ENCODE measurements around the gene RIC8A. TPM values are rescaled to one million over a fixed set of nuclear protein-coding genes. Genes with fewer than 3 reads are reported as not detected.
A peak's percentile ranks its signal among the peaks of the same experiment; 100 is the strongest.
"Not testable (repeated sequence)": the region's sequence is repeated elsewhere in the genome, so short reads cannot be mapped to it uniquely, and the experiment has no call there.

RIC8A gene
- polyA plus RNA-seq, 4 donors, result 73.5 to 97.6 (median 81.7) TPM

GRCh38 chr11:216081-216974, 8.8 kb downstream of the RIC8A start:
- no peak for DNase-seq (ENCODE audit: low read depth in 4 of 4, low spot score in 3 of 4)

- DNase-seq (ENCODE audit: low read depth in 4 of 4, low spot score in 3 of 4), result no peak
Observed at GRCh38 chr11:217704-218103, 10.2 kb downstream of the RIC8A start.

- DNase-seq (ENCODE audit: low read depth in 4 of 4, low spot score in 3 of 4), result no peak
Observed at GRCh38 chr11:218815-219593, 11.5 kb downstream of the RIC8A start.

- DNase-seq (ENCODE audit: low read depth in 4 of 4, low spot score in 3 of 4), result not testable (repeated sequence)
Observed at GRCh38 chr11:220641-221215, 13.2 kb downstream of the RIC8A start.

GRCh38 chr11:221539-221938, 14.0 kb downstream of the RIC8A start:
- DNase-seq (ENCODE audit: low read depth in 4 of 4, low spot score in 3 of 4), result no peak

GRCh38 chr11:221998-222789, 14.7 kb downstream of the RIC8A start:
- DNase-seq (ENCODE audit: low read depth in 4 of 4, low spot score in 3 of 4), result no peak

GRCh38 chr11:223026-223789, 15.7 kb downstream of the RIC8A start:
- DNase-seq (ENCODE audit: low read depth in 4 of 4, low spot score in 3 of 4), result no peak

- DNase-seq (ENCODE audit: low read depth in 4 of 4, low spot score in 3 of 4), result no peak
Observed at GRCh38 chr11:223884-224283, 16.4 kb downstream of the RIC8A start.

- no peak for DNase-seq (ENCODE audit: low read depth in 4 of 4, low spot score in 3 of 4)
Observed at GRCh38 chr11:224424-224823, 16.9 kb downstream of the RIC8A start.

GRCh38 chr11:225734-226453, 18.4 kb downstream of the RIC8A start:
- DNase-seq (ENCODE audit: low read depth in 4 of 4, low spot score in 3 of 4), result no peak

GRCh38 chr11:227824-228379, 20.4 kb downstream of the RIC8A start:
- no peak for DNase-seq (ENCODE audit: low read depth in 4 of 4, low spot score in 3 of 4)

GRCh38 chr11:230431-230830, 22.9 kb downstream of the RIC8A start:
- DNase-seq (ENCODE audit: low read depth in 4 of 4, low spot score in 3 of 4), result no peak

- no peak for DNase-seq (ENCODE audit: low read depth in 4 of 4, low spot score in 3 of 4)
Observed at GRCh38 chr11:232783-233565, 25.5 kb downstream of the RIC8A start.

- DNase-seq (ENCODE audit: low read depth in 4 of 4, low spot score in 3 of 4), result no peak
Observed at GRCh38 chr11:235180-235579, 27.7 kb downstream of the RIC8A start.

GRCh38 chr11:235609-235996, 28.1 kb downstream of the RIC8A start:
- peak in 2 of 4 donors; percentile 25 for DNase-seq (ENCODE audit: low read depth in 4 of 4, low spot score in 3 of 4)

- DNase-seq (ENCODE audit: low read depth in 4 of 4, low spot score in 3 of 4), result peak; percentile 55 to 67 (median 65)
Observed at GRCh38 chr11:235997-236773, 28.7 kb downstream of the RIC8A start, which contains the start of gene SIRT3. Gene SIRT3, minus strand, starts transcription at chr11:236342. Its CDS starts 14 bp downstream, at chr11:236328.
